Endodermal cell (in vitro differentiated cells): ENCODE results near the gene SIRT3. TPM values are rescaled to one million over a fixed set of nuclear protein-coding genes. Genes with fewer than 3 reads are reported as not detected.

ENCODE experiments used
- DNase-seq: peaks from one replicate; pipeline ENCODE4 v3.0.0-alpha.2; 2017
- H3K27ac ChIP-seq: 2 replicates; pipeline ENCODE4 v1.5.1; 2013; ENCODE audit warnings: mild to moderate bottlenecking, low read depth, low read length, moderate library complexity
- H3K27me3 ChIP-seq: 2 replicates; pipeline ENCODE4 v1.6.1; 2013; ENCODE audit warnings: mild to moderate bottlenecking, low read length, moderate library complexity; ENCODE audit not compliant: insufficient read depth, control insufficient read depth, poor library complexity, severe bottlenecking
- H3K36me3 ChIP-seq: 2 replicates; pipeline ENCODE4 v1.7.0; 2013; ENCODE audit warnings: mild to moderate bottlenecking, low read length, moderate library complexity; ENCODE audit not compliant: control insufficient read depth, insufficient read depth
- H3K4me1 ChIP-seq: one replicate; pipeline ENCODE4 v1.7.0; 2013; ENCODE audit warnings: low read length; ENCODE audit not compliant: control insufficient read depth, insufficient read depth
- H3K4me3 ChIP-seq: 2 replicates; pipeline ENCODE4 v1.5.1; 2013; ENCODE audit warnings: mild to moderate bottlenecking, low read length, moderate library complexity
- H3K9ac ChIP-seq: 2 replicates; pipeline ENCODE4 v1.6.1; 2013; ENCODE audit warnings: mild to moderate bottlenecking, low read length, moderate library complexity; ENCODE audit not compliant: poor library complexity, severe bottlenecking; ENCODE audit errors: extremely low read depth
- H3K9me3 ChIP-seq: 2 replicates; pipeline ENCODE4 v1.6.1; 2013; ENCODE audit warnings: mild to moderate bottlenecking, low read length, moderate library complexity; ENCODE audit not compliant: control insufficient read depth
- H3K27ac Mint-ChIP-seq: 2 replicates; pipeline ENCODE4 v1.8.0; 2020; ENCODE audit warnings: mixed read lengths
- H3K27me3 Mint-ChIP-seq: 2 replicates; pipeline ENCODE4 v1.8.0; 2021; ENCODE audit warnings: mild to moderate bottlenecking, mixed read lengths; ENCODE audit not compliant: insufficient read depth
- H3K36me3 Mint-ChIP-seq: 2 replicates; pipeline ENCODE4 v1.8.0; 2020; ENCODE audit warnings: low read depth, mixed read lengths
- H3K4me1 Mint-ChIP-seq: 2 replicates; pipeline ENCODE4 v1.8.0; 2020; ENCODE audit warnings: mixed read lengths
- H3K4me3 Mint-ChIP-seq: 2 replicates; pipeline ENCODE4 v1.8.0; 2020; ENCODE audit warnings: mild to moderate bottlenecking, moderate library complexity, mixed read lengths
- H3K9me3 Mint-ChIP-seq: 2 replicates; pipeline ENCODE4 v1.8.0; 2020; ENCODE audit warnings: mild to moderate bottlenecking, mixed read lengths
- WGBS, 2 experiments: methylation state at CpG; one replicate each; pipeline versions ENCODE4 v1.1.5 to v1.1.7; 2013; ENCODE audit warnings: missing lambda C conversion rate in 2 of 2, mixed read lengths in 1 of 2; ENCODE audit not compliant: insufficient coverage in 1 of 2, insufficient read length in 1 of 2; 5-methylcytosine and 5-hydroxymethylcytosine counted together
- total RNA-seq, 2 donors: library from RNA; stranded (reverse); fragmentation: NEBNext Ultra II Directional in 1 of 2; extraction: Animal tissue kit (Norgen Biotek cat#: 25700) in 1 of 2; gene quantifications; 2 replicates in 1 of 2; 3 replicates in 1 of 2; pipeline ENCODE4 v1.2.1, GENCODE V29; 2021
- TF ChIP-seq, protein P1 (sequence below): fragments of 200-600 bp; sonication (generic); conservative IDR thresholded peaks from 2 replicates; pipeline ENCODE4 v1.5.0; 2021; ENCODE audit warnings: antibody characterized with exemption, mild to moderate bottlenecking

The SIRT3 gene
- total RNA-seq, 2 donors from 2014 or later = 18.1 to 28.6 TPM

DNA sequence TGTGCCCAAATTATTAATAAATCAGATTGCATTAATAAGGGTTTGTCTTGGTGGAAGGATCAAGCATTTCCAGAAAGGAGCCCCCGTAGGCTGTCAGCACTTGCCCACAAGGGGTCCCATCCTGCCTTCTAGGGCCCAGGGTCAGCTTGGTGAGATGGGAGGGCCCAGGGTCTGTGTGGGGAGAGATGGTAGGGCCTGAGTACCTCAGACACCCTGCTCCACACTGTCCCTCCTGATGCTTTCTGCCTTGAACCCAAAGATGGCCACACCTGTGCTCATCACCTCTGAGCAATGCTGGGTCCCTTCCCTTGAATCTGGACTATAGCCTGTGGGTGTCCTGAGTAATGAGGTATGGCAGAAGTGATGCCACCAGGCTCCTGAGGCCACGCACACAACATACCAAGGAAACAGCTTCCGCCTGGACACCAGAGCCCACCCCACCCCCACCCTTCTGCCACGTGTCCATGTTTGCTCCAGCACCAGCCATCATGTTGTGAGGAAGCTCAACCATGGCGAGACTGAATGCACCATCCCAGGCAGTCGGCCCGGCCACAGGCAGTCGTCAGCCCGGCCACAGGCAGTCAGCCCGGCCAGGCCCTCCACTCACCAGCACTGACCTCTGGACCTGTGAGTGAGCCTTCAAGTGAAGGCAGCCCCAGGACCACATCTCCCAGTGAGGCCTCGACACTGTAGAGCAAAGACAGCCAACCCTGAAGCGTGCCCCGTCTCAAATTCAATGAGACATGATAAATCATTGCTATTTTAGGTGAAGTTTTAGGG is 35.7 kb downstream of the SIRT3 start:
- Histone ChIP-seq H3K4me3 (no peak overlapping the region), H3K9ac (no peak overlapping the region), H3K36me3 (peaks cover 24% of the 10 kb centered on the region), H3K4me1 (peaks cover 21% of the 10 kb centered on the region), H3K9me3 (no peaks in the 10 kb centered on the region), H3K27me3 (no peaks in the 10 kb centered on the region), H3K27ac (no peak overlapping the region)
- TF ChIP-seq, protein P1, sequence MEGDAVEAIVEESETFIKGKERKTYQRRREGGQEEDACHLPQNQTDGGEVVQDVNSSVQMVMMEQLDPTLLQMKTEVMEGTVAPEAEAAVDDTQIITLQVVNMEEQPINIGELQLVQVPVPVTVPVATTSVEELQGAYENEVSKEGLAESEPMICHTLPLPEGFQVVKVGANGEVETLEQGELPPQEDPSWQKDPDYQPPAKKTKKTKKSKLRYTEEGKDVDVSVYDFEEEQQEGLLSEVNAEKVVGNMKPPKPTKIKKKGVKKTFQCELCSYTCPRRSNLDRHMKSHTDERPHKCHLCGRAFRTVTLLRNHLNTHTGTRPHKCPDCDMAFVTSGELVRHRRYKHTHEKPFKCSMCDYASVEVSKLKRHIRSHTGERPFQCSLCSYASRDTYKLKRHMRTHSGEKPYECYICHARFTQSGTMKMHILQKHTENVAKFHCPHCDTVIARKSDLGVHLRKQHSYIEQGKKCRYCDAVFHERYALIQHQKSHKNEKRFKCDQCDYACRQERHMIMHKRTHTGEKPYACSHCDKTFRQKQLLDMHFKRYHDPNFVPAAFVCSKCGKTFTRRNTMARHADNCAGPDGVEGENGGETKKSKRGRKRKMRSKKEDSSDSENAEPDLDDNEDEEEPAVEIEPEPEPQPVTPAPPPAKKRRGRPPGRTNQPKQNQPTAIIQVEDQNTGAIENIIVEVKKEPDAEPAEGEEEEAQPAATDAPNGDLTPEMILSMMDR = peak; percentile 25
- Mint-ChIP-seq H3K36me3 (peaks cover 28% of the 10 kb centered on the region), H3K4me3 (no peak overlapping the region), H3K4me1 (peaks cover 22% of the 10 kb centered on the region), H3K27me3 (peaks cover 2% of the 10 kb centered on the region), H3K27ac (no peak overlapping the region), H3K9me3 (no peaks in the 10 kb centered on the region)
- 94 to 100% methylated on average over 8 to 13 of the region's 13 CpGs for WGBS, 2 experiments
- no peak for DNase-seq

GRCh38 chr11:199782-200181 is 36.4 kb downstream of the SIRT3 start:
- peak; percentile 48 for DNase-seq
- H3K36me3 Mint-ChIP-seq = peaks cover 24% of the 10 kb centered on the region
- no peak overlapping the region for H3K27ac Mint-ChIP-seq
- Histone ChIP-seq H3K4me1 (peaks cover 21% of the 10 kb centered on the region), H3K4me3 (no peak overlapping the region), H3K27ac (no peak overlapping the region), H3K9me3 (no peaks in the 10 kb centered on the region), H3K27me3 (no peaks in the 10 kb centered on the region), H3K36me3 (peaks cover 19% of the 10 kb centered on the region), H3K9ac (no peak overlapping the region)
- 90 to 100% methylated on average over 1 to 8 of the region's 8 CpGs for WGBS, 2 experiments
- TF ChIP-seq, protein P1 = peak; percentile 37
- H3K4me1 Mint-ChIP-seq = peaks cover 22% of the 10 kb centered on the region
- H3K27me3 Mint-ChIP-seq = peaks cover 2% of the 10 kb centered on the region
- H3K4me3 Mint-ChIP-seq = no peak overlapping the region
- H3K9me3 Mint-ChIP-seq = no peaks in the 10 kb centered on the region

DNA sequence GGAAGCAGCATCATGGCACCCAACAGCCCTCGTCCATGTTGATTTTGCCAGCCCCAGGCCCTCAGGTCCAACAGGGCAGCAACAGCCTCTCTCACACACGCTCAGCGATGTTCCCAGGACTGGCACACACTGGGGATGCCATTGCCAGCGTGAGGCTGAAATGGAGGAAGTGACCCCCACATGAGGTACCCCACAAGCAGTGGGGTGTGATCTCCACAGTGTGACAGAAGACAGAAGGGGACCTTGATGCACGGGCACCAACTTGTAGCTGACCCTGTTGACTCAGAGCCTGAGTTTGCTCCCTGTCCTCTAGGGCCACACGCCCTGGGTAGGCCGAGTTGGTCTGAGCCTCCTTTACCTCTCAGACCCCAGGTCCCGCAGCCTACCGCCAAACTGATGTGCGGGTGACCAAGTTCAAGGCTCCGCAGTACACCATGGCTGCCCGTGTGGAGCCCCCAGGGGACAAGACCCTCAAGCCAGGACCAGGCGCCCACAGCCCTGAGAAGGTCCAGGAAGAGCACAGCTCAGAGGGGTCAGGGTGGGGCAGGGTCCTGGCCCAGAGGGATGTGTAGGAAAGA is 37.0 kb downstream of the SIRT3 start:
- WGBS, 2 experiments = 88 to 89% methylated on average over 4 to 13 of the region's 13 CpGs
- H3K9me3 ChIP-seq = no peaks in the 10 kb centered on the region
- peaks cover 12% of the 10 kb centered on the region for H3K36me3 ChIP-seq
- no peaks in the 10 kb centered on the region for H3K27me3 ChIP-seq
- DNase-seq = peak; percentile 31
- TF ChIP-seq, protein P1 = no peak
- H3K27ac Mint-ChIP-seq = no peak overlapping the region
- H3K4me3 Mint-ChIP-seq = no peak overlapping the region
- H3K36me3 Mint-ChIP-seq = peaks cover 20% of the 10 kb centered on the region
- H3K4me1 ChIP-seq = peaks cover 17% of the 10 kb centered on the region
- H3K9me3 Mint-ChIP-seq = no peaks in the 10 kb centered on the region
- no peak overlapping the region for H3K9ac ChIP-seq
- H3K27ac ChIP-seq = no peak overlapping the region
- no peak overlapping the region for H3K4me3 ChIP-seq
- H3K27me3 Mint-ChIP-seq = peaks cover 2% of the 10 kb centered on the region
- H3K4me1 Mint-ChIP-seq = peaks cover 22% of the 10 kb centered on the region
